Inferior parietal cortex (tissue), 1 donor: ENCODE measurements around the gene SLC25A22.

ENCODE experiments used
- DNase-seq: peaks from one replicate; pipeline ENCODE4 v3.0.0-alpha.2; 2016; ENCODE audit errors: extremely low spot score

SLC25A22 gene

DNA sequence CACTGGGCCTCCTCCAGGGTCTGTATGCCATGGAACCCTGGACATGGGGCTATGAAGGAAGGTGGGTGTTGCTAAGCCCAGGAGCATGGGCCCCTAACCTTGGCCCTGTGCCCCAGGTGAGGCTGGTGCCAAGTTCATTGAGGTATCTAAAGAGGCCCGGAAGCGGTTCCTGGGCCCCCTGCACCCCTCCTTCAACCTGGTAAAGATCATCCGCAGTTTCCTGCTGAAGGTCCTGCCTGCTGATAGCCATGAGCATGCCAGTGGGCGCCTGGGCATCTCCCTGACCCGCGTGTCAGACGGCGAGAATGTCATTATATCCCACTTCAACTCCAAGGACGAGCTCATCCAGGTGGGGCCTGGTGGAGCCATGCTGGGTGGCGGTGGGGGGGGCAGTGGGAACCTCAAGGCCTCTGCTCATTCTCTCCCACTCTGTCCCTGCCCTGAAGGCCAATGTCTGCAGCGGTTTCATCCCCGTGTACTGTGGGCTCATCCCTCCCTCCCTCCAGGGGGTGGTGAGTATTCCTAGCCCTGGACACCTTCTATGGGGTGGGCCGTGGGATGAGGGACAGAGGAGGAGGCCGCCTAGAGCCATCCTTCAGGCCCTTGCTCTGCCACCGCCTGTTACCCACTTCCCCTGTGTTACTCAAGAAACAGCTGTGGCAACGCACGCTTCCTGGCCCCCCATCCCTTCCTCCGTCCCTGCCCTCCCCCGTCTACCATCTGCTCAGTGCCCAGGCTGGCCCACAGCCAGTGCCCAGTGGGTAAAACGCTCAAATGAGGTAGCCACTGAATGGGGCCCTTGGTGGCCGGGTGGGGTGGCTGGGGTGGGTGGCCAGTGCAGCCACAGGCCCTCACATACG lies 23.7 kb upstream of the SLC25A22 start:
- no peak for DNase-seq

DNA sequence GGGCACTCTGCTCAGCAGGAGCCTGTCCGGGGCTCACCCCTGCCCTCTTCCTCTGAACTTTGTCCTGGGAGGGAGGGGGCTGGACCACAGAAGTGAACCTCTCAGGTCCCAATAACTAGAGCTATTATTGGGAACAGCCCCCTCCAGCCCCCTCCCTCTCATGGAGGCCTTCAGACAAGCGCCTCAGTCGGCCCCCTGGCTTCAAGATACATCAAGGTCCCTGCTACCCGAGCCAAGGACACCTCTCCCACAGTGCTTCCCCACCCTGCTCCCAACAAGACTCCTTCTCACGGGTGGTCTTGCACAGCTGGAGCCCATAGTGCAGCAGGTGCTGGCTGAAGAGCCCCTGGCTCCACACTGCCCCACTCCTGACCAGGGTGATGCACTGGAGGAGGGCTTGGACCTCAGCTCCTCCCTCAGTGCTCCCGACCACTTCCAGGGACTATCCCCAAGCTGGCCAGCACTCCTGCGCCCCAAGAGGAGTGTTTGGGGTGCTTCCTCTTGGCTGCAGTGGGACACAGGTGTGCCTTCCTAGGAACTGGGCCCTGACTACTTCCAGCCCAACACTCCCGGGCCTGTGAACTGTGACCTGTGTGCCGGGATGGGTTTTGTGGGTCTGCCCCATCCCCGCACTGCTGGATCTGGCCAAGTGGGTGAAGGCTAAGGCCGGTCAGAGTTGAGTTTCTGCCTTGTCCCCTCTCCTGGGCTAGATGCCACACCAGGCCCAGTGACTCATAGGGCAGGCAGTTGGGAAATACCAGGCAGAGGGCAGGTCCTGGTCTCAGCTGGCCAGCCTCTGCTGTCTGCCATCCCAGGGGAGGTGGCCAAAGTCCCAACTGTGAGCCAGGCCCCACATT lies 22.8 kb upstream of the SLC25A22 start:
- no peak for DNase-seq

DNA sequence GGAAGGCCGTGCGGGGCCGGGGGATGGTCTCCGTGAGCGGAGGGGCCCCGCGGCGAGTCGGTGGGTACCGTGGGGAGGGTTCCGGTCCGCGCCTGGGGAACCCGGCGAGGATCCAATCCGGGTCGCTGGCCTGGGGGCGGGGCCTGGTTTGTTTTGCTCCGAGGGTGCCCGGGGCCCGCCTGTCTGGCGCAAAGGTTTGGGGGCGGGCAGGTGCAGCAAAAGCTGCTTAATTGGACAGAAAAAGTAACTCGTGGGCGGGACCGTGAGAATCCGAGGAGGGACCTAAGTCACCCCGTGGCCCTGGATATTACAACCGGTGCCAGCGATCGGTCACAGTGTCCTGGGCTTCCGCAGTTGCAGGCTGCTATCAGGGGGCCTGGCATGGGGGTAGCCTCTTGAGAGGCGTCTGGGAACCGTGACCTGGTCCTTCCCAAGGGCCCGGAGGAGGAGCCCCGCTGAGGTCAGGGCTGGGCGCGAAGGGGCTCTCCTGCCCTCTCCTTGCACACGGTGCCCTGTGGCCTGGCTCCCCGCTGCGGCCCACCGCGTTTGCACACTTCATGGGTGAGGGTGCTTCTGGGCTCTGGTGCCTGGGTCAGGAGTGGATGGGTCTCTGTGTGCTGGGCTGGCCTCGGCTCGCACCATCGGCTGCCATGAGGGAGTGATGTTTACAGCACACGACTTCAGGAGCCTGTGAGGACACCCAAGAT lies 22.0 kb upstream of the SLC25A22 start:
- DNase-seq: peak; percentile 57

DNA sequence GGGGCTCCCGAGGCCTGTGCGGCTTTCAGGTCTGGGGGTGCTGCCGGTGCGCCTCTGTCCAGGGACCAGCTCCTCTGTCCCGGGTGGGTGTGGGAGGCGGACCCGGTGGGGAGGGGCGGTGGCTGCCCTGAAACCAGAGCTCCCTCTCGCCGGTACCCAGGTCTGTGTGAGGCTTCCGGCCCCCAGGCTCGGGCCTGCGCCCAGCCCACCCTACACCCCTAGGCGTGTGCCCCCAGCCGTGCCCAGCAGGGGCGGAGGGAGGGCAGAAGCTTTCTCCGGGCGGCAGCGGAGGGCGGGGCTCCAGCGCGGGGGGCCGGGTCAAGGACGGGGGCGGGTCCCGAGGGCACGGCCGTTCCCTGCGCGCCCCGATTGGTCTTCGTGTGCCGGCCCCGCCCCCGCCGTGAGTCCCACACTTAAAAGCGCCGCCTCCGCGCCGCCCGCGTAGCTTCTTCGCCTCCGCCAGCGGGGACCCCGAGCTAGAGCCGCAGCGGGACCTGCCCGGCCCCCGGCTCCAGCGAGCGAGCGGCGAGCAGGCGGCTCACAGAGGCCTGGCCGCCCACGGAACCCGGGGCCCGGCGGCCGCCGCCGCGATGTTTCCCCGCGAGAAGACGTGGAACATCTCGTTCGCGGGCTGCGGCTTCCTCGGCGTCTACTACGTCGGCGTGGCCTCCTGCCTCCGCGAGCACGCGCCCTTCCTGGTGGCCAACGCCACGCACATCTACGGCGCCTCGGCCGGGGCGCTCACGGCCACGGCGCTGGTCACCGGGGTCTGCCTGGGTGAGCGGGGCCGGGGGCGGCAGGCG lies 21.2 kb upstream of the SLC25A22 start:
- DNase-seq: peak; percentile 81

DNA sequence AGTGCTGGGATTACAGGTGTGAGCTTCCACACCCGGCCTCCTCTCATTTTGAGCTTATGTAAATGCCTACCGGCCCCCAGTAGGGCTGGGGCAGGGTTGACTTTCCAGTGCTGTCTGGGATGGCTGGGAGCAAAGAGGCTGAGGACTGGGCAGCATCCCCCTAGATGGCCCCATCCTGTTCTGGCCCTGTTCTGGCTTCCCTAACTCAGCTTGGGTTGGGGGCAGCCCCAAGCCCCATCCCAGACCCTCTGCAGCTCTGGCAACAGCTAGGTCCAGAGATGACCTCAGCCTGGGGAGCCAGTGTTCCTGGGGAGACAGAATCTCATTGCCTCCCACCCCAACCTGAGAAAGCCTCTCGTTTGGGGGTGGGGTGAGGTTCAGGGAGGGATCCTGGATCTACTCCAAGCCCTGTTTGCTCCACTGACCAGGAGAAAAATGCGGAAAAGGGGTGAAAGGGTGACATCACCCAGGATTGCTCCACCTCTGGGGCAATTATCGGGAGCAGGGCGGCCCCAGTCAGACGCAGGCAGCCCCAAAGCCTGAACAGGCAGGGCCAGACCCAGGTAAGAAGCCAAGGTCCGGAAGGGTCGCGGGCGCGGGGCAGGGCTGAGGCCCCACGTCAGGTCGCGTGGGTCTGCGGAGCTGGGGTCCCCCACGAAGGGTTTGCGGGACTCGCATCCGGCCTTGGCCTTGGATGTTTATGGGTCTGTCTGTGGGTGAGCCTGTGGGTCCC lies 20.5 kb upstream of the SLC25A22 start, which contains the start of gene PNPLA2:
Gene PNPLA2 (plus strand): TSS at position 519 of the 733 bp plus-strand sequence. CDS start 805 bp downstream, outside the sequence.
- no peak for DNase-seq

DNA sequence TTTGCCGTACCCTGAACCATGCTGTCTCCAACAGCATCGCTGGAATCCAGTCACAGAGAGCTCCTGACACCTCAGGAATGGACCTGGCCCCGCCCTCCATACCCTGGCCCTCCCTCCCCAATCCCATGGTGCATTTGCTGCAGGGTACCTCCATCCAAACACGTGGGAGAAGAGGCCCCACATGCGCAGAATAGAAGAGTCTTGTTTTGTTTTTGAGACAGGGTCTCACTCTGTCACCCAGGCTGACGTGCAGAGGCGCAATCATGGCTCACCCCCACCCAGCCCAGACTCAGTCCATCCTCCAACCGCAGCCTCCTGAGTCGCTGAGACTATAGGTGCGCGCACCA lies 18.3 kb upstream of the SLC25A22 start:
- no peak for DNase-seq

DNA sequence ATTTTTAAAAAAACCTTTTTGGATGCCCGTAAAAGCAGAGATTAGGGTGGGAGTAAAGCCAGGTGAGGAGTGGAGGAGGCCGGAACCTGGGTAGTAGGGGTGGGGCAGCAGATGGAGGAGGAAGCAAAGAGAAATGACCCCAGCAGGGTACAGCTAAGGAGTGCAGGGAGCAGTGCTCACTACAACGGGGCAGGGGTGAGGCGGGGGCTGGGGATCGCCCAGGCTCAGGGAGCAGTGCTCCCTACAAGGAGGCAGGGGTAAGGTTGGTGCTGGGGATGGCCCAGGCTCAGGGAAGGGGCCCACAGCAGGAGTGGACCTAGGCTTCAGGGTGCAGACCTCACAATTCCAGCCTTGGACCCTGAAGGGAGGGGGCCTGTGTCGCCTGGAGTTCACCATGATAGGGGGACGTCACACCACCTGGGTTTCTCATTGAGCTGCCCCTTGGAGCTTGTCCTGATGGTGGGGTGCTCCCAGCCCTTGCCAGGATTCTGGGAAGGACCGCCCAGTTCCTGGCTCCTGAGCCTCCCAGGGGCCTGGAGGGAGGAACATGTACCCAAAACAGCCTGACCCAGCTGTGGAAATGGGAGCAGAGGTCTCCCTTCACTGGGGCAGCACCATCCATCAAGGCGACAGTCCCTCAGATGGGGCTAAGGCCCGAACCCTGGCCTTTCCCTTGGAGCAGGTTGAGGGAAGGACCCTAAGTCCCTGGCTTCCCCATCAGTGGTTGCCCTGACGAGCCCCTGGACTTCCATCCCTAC lies 17.8 kb upstream of the SLC25A22 start:
- no peak for DNase-seq

DNA sequence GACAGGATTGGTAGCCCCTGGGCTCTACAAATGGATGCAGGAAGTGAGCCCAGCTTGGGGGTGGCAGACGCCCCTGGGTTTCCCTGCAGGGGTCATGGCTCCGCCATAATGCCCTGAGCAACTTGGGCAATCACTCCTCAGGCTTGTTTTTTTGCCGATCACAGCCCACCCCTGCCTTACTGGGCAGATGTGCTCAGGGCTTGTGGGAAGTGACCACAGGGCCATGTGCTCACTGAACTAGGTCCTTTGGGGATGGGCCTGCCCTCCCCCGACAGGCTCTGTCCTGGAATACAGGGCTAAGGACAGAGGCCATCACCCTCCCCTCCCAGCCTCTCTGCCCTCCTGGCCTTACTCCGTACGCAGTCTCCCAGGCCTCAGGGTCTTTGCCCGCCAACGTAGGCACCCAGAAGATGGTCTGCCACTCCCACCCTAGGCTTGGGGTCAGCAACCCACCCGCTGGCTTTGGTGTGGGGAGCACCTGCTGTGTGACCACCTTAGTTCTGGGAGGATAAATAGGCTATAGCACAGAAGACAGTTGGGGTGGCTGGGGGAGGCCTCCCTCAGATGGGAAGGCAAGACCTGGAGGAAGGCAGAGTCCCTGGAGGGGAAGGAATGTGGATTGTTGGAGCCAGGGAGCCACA lies 15.5 kb upstream of the SLC25A22 start:
- no peak for DNase-seq

DNA sequence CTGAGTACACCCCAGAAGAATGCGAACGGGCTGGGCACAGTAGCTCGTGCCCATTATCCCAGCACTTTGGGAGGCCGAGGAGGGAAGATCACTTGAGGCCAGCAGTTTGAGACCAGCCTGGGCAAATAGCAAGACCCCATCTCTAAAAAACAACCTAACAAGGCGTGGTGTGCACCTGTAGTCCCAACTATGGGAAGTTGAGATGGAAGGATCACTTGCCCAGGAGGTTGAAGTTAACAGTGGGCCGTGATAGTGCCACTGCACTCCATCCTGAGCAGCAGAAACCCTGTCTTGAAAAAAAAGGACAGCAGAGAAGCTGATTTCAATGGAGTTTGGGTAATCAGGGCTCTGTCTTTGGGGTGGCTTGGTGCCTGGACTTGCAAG lies 15.0 kb upstream of the SLC25A22 start:
- no peak for DNase-seq

DNA sequence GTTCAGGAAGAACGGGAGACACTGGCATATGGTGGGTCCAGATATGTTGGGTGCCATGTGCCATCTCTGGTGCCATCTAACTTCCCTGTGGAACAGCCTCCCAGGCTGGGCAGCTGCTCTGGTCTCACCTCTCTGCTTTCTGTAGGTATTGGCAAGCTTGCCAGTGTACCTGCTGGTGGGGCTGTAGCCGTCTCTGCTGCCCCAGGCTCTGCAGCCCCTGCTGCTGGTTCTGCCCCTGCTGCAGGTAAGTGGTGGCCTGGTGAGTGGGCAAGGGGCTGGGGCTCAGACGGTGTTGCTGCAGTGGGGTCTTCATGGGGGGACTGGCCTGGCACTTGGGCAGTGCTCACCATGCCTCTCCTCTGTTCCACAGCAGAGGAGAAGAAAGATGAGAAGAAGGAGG lies 14.3 kb upstream of the SLC25A22 start:
- no peak for DNase-seq

DNA sequence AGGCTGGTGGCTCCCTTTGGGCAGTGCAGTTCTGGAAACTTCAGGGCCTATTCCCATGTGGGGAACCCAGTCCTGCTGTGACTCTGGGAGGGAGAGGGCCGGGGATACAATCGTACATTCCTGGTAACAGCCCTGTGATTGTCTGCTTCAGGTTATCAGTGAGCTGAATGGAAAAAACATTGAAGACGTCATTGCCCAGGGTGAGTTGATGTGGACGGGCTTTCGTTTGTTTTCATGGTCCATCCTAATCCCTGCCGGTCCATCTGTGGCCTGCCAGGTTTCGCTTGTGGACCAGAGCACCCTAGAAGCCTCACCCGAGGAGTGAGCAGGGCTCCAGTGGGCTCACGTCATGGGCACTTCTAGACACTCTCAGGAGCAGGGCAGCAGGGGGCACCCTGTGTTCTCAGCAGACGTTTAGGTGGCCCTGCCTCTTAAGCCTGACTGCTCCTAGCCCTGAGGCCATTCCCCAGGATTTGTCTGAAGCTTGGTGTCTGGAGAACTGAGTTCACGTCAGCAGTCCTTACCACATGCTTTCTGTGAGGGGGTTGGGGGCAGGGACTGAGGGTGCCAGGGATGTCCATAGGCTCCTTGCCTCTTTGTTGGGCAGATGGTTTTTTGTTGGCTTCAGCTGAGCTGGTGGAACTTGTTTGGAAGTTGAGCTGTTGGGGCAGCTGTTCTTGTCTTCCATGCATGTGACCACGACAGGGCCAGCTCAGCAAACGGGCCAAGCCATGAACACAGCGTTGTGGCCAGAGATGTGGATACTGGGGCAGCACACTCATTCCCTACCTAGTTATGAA lies 13.6 kb upstream of the SLC25A22 start:
- DNase-seq: no peak

DNA sequence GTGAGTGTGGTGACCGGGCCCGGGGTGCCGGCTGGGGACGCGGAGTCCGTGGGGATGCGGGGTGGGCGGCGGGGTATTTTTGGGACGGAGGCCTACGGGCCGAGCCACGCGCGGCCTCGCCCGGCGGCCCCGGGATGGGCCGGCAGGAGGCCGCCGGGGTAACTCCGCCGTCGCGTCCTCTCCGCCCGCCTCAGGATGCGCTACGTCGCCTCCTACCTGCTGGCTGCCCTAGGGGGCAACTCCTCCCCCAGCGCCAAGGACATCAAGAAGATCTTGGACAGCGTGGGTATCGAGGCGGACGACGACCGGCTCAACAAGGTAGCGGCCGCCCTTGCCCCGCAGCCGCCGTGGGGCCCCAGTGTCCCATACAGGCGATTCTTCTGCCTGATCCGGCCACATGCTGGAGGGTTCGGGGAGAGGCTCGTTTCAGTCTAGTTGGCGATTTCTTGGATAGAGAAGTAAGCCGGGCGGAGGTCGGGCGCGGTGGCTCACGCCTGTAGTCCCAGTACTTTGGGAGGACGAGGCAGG lies 12.0 kb upstream of the SLC25A22 start:
- no peak for DNase-seq

DNA sequence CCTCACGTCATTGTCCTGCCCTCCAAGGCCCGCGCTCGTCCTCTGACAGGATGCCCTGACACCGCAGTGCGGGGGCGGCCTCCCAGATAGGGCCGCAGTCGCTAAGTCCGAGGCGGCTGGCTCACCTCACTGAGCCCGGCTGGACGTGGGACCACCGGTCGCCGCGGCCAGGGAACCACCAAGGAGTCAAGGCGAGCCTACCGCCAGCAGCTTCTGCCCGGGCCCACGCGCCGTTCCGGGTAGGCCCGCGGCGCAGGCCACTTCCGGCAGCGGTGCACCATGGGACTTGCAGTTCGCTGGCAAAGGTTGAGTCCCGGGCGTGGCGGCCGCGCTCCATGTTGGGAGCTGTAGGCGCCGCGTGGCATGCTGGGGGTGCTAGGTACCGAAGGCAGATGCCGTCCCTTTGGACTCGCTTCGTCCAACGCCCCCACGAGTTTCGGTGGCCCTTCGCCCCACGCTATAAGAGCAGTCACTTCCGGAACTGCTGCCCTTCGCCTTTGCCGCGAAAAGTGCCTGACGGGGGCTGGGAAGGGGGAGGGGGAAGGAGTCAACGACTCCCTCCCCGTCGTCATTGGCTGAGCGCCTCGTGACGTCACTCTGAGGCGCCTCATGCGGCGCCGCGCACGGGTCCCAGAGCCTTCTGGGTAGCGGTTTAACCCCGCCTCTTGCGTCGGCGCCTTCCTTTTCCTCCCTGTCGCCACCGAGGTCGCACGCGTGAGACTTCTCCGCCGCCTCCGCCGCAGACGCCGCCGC lies 11.4 kb upstream of the SLC25A22 start, which contains the start of gene RPLP2:
Gene RPLP2 (plus strand): TSS at position 681 of the 753 bp plus-strand sequence. CDS start 268 bp downstream, outside the sequence.
- peak; percentile 98 for DNase-seq

DNA sequence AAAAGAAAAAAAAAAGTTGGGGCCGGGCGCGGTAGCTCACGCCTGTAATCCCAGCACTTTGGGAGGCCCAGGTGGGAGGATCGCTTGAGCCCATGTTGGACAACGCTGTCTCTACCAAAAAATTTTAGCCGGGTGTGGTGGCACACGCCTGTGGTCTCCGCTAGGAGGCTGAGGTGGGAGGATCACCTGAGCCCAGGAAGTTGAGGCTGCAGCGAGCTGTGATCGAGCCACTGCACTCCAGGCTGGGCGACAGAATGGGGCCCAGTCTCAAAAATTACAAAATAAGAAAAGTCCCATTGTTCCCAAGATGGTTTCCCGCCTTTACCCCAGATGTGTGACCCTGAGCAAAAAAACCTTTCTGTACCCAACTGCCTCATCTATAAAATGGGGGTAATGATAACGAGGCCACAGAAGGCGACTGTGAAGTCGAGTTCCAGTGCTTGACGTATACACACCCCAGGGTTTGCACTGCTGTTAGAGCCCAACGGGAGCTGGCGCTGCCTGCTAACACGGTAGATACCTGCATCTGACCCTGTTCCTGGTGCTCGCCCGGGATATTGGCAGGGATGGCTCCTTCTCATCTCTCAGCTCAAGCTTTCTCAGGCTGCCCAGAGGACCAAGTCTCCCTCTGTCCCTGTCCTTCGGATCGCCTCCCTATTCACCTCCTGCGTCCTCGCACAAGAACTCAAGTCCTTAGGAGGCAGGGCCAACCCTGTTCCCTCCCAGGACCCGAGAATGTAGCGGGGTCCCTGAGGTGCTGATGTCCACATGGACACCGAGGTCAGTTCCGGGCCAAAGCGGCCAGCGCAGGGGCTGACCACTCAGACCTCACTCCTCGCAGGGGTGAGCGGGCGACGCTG lies 10.6 kb upstream of the SLC25A22 start:
- DNase-seq: no peak

DNA sequence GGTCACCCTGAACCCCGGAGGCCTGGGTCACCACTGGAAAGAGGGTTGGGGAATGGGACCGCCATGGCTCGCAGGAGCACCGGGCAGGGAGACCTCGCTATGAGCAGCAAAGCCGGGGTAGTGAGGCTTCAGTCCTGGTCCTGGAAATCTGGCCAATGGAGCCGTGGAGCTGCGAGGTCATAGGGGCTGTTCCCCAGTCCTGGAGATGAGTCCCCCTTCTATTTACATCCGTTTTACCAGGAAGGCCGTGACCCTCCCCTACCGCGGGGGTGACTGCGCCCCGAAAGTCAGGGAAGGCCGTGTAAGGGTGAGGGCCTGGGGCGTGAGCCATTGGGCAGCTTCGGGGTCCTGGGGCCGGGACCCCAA lies 6.5 kb upstream of the SLC25A22 start:
- no peak for DNase-seq

DNA sequence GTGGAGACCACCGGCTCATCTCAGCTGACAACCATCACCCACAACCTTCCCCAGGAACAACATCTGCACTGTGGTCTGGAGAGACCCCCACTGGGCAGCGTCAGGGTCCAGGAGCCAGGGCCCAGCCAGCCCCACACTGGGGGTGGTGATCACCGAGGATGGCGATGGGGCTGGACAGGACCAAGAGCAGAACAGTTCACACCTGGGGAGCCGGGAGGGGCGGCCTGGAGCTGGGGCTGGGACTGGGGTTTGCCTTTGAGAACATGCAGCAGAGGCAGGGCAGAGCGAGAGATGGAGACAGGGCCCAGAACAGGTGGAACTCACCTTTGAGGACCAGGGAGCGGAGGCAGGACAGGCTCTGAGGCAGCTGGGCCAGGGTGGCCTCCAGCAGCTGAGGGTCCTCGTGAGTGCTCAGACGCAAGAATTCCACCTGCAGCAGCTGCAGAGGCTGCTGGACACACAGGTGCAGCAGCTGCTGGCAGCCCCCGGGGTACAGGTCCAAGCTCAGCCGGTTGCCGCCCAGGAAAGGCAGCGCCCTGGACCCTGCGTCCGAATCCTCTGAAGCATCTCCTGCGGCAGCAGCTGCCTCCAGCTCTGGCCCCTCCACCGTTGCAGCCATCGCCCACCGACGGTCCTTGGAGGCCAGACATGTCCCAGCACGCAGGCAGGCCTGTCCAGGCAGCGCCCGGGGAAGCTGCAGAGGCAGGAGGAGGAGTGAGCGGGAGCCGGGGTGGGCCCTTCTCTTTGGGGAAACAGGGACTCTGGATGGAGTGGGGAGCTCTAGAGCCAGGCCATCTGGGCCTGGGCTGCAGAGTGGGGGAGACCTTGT lies 5.9 kb upstream of the SLC25A22 start:
- DNase-seq: no peak
